Loucy (cell line): ENCODE data around the gene CNFN.

ENCODE experiments used
- H2AFZ ChIP-seq: fragments of 200-600 bp; sonication (generic); 2 replicates; pipeline ENCODE4 v1.6.0; 2016; ENCODE audit warnings: antibody characterized with exemption, mild to moderate bottlenecking, low read length, moderate library complexity
- H3F3A ChIP-seq: fragments of 200-600 bp; 2 replicates; pipeline ENCODE4 v1.6.0; 2016; ENCODE audit warnings: antibody characterized with exemption, low read depth, mild to moderate bottlenecking
- H3K27me3 ChIP-seq: fragments of 200-600 bp; sonication (generic); 2 replicates; pipeline ENCODE4 v1.6.1; 2014; ENCODE audit warnings: low read length, mild to moderate bottlenecking; ENCODE audit not compliant: insufficient read depth, poor library complexity, severe bottlenecking
- H3K36me3 ChIP-seq: fragments of 200-600 bp; sonication (generic); 2 replicates; pipeline ENCODE4 v1.6.1; 2016; ENCODE audit warnings: low read length; ENCODE audit not compliant: insufficient read depth
- H3K4me1 ChIP-seq: fragments of 200-600 bp; sonication (generic); 2 replicates; pipeline ENCODE4 v1.5.1; 2014; ENCODE audit warnings: low read length, mild to moderate bottlenecking; ENCODE audit not compliant: insufficient read depth, poor library complexity, severe bottlenecking
- H3K4me2 ChIP-seq: fragments of 200-600 bp; sonication (generic); 2 replicates; pipeline ENCODE4 v1.6.0; 2014; ENCODE audit warnings: antibody characterized with exemption, low read length, low read depth, mild to moderate bottlenecking; ENCODE audit not compliant: poor library complexity, severe bottlenecking
- H3K4me3 ChIP-seq: fragments of 200-600 bp; sonication (generic); 2 replicates; pipeline ENCODE4 v1.5.1; 2014; ENCODE audit warnings: low read length, mild to moderate bottlenecking, mixed read lengths; ENCODE audit not compliant: poor library complexity, severe bottlenecking
- H3K79me2 ChIP-seq: fragments of 200-600 bp; sonication (generic); 2 replicates; pipeline ENCODE4 v1.6.1; 2014; ENCODE audit warnings: low read length; ENCODE audit not compliant: insufficient read depth
- H3K9ac ChIP-seq: fragments of 200-600 bp; sonication (generic); 2 replicates; pipeline ENCODE4 v1.6.0; 2014; ENCODE audit warnings: mild to moderate bottlenecking, low read depth, low read length, moderate library complexity; ENCODE audit not compliant: poor library complexity, severe bottlenecking
- H3K9me2 ChIP-seq: fragments of 200-600 bp; sonication (generic); replicated peaks from 2 replicates; pipeline ENCODE4 v1.6.1; 2016; ENCODE audit warnings: low read depth, low read length, mixed read lengths
- H3K9me3 ChIP-seq: fragments of 200-600 bp; sonication (generic); 2 replicates; pipeline ENCODE4 v1.6.1; 2014; ENCODE audit warnings: mild to moderate bottlenecking, antibody characterized with exemption, low read length, low read depth; ENCODE audit not compliant: insufficient read depth
- H4K20me1 ChIP-seq: fragments of 200-600 bp; sonication (generic); 2 replicates; pipeline ENCODE4 v1.6.0; 2014; ENCODE audit warnings: antibody characterized with exemption, low read length, mild to moderate bottlenecking; ENCODE audit not compliant: insufficient read depth, poor library complexity, severe bottlenecking
- CTCF ChIP-seq: fragments of 200-600 bp; sonication (generic); conservative IDR thresholded peaks from 2 replicates; pipeline ENCODE4 v1.5.1; 2014; ENCODE audit warnings: mild to moderate bottlenecking, antibody characterized with exemption, low read length
- EZH2phosphoT487 ChIP-seq: fragments of 200-600 bp; IDR thresholded peaks from 2 replicates; pipeline ENCODE4 v1.6.1; 2018; ENCODE audit warnings: antibody characterized with exemption, mild to moderate bottlenecking, moderate library complexity, borderline replicate concordance

The CNFN gene

DNA sequence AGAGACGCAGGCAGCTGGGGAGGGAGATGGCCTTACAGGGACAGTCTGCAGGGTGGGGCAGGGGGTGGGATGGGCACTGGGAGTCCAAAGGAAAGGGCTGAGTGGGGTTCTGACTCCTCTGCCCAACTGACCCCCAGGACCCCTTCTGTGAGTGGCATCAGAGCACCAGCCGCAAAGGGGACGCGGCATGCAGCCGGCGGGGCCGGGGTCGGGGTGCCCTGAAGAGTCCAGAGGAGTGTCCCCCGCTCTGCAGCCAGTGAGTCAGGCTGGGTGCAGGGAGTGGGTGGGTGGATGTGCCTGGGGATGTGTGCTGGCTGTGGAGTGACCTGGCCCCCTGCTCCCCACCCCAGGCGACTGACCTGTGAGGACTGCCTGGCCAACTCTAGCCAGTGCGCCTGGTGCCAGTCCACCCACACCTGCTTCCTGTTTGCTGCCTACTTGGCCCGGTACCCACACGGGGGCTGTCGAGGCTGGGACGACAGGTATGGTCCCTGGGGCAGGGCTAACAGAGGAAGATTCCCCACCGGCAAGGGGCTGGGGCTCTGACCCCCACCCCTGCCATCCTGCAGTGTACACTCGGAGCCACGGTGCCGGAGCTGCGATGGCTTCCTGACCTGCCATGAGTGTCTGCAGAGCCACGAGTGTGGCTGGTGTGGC is 38.9 kb downstream of the CNFN start:
- H3K36me3 ChIP-seq = peaks cover 3% of the 10 kb centered on the region; the same call in 1 of the 2 replicates
- no peaks in the 10 kb centered on the region for H4K20me1 ChIP-seq
- no peaks in the 10 kb centered on the region for H3K9me3 ChIP-seq
- TF ChIP-seq CTCF (no peak), EZH2phosphoT487 (no peak)
- no peak overlapping the region for H3K4me2 ChIP-seq
- H3K9ac ChIP-seq = no peak overlapping the region
- H3K4me3 ChIP-seq = no peak overlapping the region
- no peaks in the 10 kb centered on the region for H3K9me2 ChIP-seq
- H3K4me1 ChIP-seq = no peaks in the 10 kb centered on the region
- H3F3A ChIP-seq = no peaks in the 10 kb centered on the region
- H3K79me2 ChIP-seq = no peaks in the 10 kb centered on the region
- no peak overlapping the region for H2AFZ ChIP-seq
- no peaks in the 10 kb centered on the region for H3K27me3 ChIP-seq

DNA sequence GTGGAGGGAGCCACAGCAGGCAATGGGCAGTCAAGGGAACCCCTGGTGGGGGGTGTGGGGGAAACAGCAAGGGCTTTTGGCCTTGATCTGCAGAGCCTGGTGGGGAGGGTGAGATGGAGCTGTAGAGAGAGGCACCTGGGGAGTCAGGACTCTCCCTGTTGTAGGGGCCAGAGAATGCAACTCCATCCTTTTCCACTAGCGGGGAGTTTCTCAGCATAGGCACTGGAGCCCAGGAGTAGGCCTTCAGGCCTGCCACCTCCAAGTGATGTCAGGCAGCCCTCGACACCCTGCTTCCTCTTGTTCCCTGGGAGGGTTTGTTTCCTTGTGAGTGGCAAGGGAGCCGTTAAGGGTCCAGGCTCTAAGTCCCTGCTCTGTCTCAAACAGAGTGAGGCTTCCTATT is 39.7 kb downstream of the CNFN start:
- no peaks in the 10 kb centered on the region for H3K79me2 ChIP-seq
- H3K36me3 ChIP-seq = peaks cover 4% of the 10 kb centered on the region; the same call in 1 of the 2 replicates
- no peaks in the 10 kb centered on the region for H4K20me1 ChIP-seq
- TF ChIP-seq EZH2phosphoT487 (no peak), CTCF (no peak)
- H3K27me3 ChIP-seq = no peaks in the 10 kb centered on the region
- H3K9me3 ChIP-seq = no peaks in the 10 kb centered on the region
- no peak overlapping the region for H2AFZ ChIP-seq
- H3K4me1 ChIP-seq = no peaks in the 10 kb centered on the region
- H3K4me2 ChIP-seq = no peak overlapping the region
- H3K9ac ChIP-seq = no peak overlapping the region
- H3F3A ChIP-seq = no peaks in the 10 kb centered on the region
- no peak overlapping the region for H3K4me3 ChIP-seq
- no peaks in the 10 kb centered on the region for H3K9me2 ChIP-seq

- no peaks in the 10 kb centered on the region for H3K9me2 ChIP-seq
- H3K9me3 ChIP-seq = no peaks in the 10 kb centered on the region
- no peak overlapping the region for H3K4me2 ChIP-seq
- H3K4me1 ChIP-seq = no peaks in the 10 kb centered on the region
- H3K36me3 ChIP-seq = peaks cover 7% of the 10 kb centered on the region; the same call in 1 of the 2 replicates
- H4K20me1 ChIP-seq = no peaks in the 10 kb centered on the region
- H2AFZ ChIP-seq = no peak overlapping the region
- no peaks in the 10 kb centered on the region for H3F3A ChIP-seq
- no peaks in the 10 kb centered on the region for H3K27me3 ChIP-seq
- no peak overlapping the region for H3K4me3 ChIP-seq
- no peaks in the 10 kb centered on the region for H3K79me2 ChIP-seq
- TF ChIP-seq EZH2phosphoT487 = no peak
- no peak for TF ChIP-seq CTCF
- no peak overlapping the region for H3K9ac ChIP-seq
Measured at GRCh38 chr19:42349378-42350107, 40.6 kb downstream of the CNFN start.
